ENCODE data around the gene GABRG3. TPM values are rescaled to one million over a fixed set of nuclear protein-coding genes. Genes with fewer than 3 reads are reported as not detected.

Gene GABRG3
- total RNA-seq, 4 donors from 2014 or later, result not detected

- 42% methylated on average over 1 of the region's 1 CpG for WGBS
- TF ChIP-seq POLR2AphosphoS5 (IDR thresholded peaks at IDR 0.05) (no peak), POLR2A (IDR thresholded peaks at IDR 0.05; ENCODE audit: low read depth) (no peak), EP300 (IDR thresholded peaks at IDR 0.05) (no peak)
- TF ChIP-seq, protein P1, sequence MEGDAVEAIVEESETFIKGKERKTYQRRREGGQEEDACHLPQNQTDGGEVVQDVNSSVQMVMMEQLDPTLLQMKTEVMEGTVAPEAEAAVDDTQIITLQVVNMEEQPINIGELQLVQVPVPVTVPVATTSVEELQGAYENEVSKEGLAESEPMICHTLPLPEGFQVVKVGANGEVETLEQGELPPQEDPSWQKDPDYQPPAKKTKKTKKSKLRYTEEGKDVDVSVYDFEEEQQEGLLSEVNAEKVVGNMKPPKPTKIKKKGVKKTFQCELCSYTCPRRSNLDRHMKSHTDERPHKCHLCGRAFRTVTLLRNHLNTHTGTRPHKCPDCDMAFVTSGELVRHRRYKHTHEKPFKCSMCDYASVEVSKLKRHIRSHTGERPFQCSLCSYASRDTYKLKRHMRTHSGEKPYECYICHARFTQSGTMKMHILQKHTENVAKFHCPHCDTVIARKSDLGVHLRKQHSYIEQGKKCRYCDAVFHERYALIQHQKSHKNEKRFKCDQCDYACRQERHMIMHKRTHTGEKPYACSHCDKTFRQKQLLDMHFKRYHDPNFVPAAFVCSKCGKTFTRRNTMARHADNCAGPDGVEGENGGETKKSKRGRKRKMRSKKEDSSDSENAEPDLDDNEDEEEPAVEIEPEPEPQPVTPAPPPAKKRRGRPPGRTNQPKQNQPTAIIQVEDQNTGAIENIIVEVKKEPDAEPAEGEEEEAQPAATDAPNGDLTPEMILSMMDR (IDR thresholded peaks at IDR 0.05), result no peak
- no peaks in the 10 kb centered on the region for H3K4me1 ChIP-seq
- intact Hi-C loops (cut with DNase I), result no loop called here
- no peaks in the 10 kb centered on the region for H3K36me3 ChIP-seq
- H3K9me3 ChIP-seq, result peaks cover 0 to 5% (median 0%) of the 10 kb centered on the region in 4 donors
- H3K4me3 ChIP-seq, result no peak overlapping the region
- DNase-seq (ENCODE audit: extremely low spot score), result no peak
- H3K27me3 ChIP-seq, result no peaks in the 10 kb centered on the region
- H3K27ac ChIP-seq (replicated peaks in 1 of 4), result no peak overlapping the region
Observed at GRCh38 chr15:27426805-27427204, 455.8 kb downstream of the GABRG3 start.

DNA sequence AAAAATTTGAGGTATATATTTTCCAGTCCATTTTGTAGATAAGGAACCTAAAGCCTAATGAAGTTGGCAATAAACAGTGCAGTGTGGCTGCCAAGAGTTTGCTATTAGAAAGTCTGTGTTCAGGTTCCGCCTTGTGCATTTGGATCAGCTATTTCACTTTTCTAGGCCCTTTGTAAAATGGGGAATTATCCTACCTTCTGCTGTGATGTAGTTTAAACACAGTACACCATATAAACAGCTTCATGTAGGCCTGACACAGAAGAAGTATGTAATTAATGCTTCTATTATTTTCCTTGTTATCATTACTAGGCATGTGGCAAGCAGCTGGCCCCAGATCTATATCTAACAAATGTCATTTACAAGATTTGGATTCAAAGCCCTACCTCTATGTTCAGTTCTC, 456.3 kb downstream of the GABRG3 start:
- Histone ChIP-seq H3K4me3 (no peak overlapping the region), H3K36me3 (no peaks in the 10 kb centered on the region), H3K9me3 (peaks cover 0 to 5% (median 0%) of the 10 kb centered on the region in 4 donors), H3K27ac (replicated peaks in 1 of 4) (no peak overlapping the region), H3K4me1 (no peaks in the 10 kb centered on the region), H3K27me3 (no peaks in the 10 kb centered on the region)
- intact Hi-C loops (cut with DNase I), result no loop called here
- TF ChIP-seq, protein P1 (IDR thresholded peaks at IDR 0.05), result no peak
- TF ChIP-seq POLR2AphosphoS5 (IDR thresholded peaks at IDR 0.05), result no peak
- TF ChIP-seq EP300 (IDR thresholded peaks at IDR 0.05), result no peak
- TF ChIP-seq POLR2A (IDR thresholded peaks at IDR 0.05; ENCODE audit: low read depth), result no peak
- DNase-seq (ENCODE audit: extremely low spot score), result no peak
- 75% methylated on average over 1 of the region's 1 CpG for WGBS

DNA sequence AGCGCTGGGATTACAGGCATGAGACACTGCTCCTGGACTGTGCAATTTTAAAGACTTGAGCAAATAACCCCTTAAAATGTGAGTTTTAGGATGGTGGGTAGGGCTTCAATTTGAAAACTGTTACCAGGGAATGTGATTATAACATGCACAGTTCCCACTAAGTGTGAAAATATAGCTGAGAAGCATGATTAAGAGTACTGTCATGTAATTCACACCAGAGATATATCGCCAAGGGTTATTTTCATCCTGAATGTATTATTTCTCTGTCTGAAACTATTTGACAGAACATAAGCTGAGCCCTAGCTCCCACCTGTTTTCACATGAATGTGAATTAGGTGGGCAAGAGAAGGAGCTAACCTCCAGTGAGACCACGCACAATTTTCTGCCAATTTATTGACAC, 457.2 kb downstream of the GABRG3 start:
- intact Hi-C loops (cut with DNase I), result no loop called here
- H3K4me1 ChIP-seq, result no peaks in the 10 kb centered on the region
- WGBS, result 62% methylated on average over 3 of the region's 3 CpGs

GRCh38 chr15:27429577-27429976, 458.6 kb downstream of the GABRG3 start:
- peaks cover 0 to 6% (median 2%) of the 10 kb centered on the region in 4 donors for H3K9me3 ChIP-seq
- DNase-seq (ENCODE audit: extremely low spot score), result no peak
- no peaks in the 10 kb centered on the region for H3K27me3 ChIP-seq
- no peak overlapping the region for H3K27ac ChIP-seq (replicated peaks in 1 of 4)
- no peaks in the 10 kb centered on the region for H3K36me3 ChIP-seq
- 92% methylated on average over 4 of the region's 4 CpGs for WGBS
- intact Hi-C loops (cut with DNase I), result no loop called here
- no peaks in the 10 kb centered on the region for H3K4me1 ChIP-seq
- TF ChIP-seq POLR2AphosphoS5 (IDR thresholded peaks at IDR 0.05), result no peak
- no peak for TF ChIP-seq EP300 (IDR thresholded peaks at IDR 0.05)
- no peak for TF ChIP-seq POLR2A (IDR thresholded peaks at IDR 0.05; ENCODE audit: low read depth)
- TF ChIP-seq, protein P1 (IDR thresholded peaks at IDR 0.05), result no peak
- no peak overlapping the region for H3K4me3 ChIP-seq

More for the DNA sequence above, 457.2 kb downstream of the GABRG3 start:
- no peak overlapping the region for H3K27ac ChIP-seq (replicated peaks in 1 of 4)
- no peaks in the 10 kb centered on the region for H3K36me3 ChIP-seq
- H3K4me3 ChIP-seq, result no peak overlapping the region
- no peak for DNase-seq (ENCODE audit: extremely low spot score)
- H3K9me3 ChIP-seq, result peaks cover 0 to 5% (median 1%) of the 10 kb centered on the region in 4 donors
- TF ChIP-seq EP300 (IDR thresholded peaks at IDR 0.05), result no peak
- TF ChIP-seq, protein P1 (IDR thresholded peaks at IDR 0.05), result no peak
- TF ChIP-seq POLR2A (IDR thresholded peaks at IDR 0.05; ENCODE audit: low read depth), result no peak
- TF ChIP-seq POLR2AphosphoS5 (IDR thresholded peaks at IDR 0.05), result no peak
- H3K27me3 ChIP-seq, result no peaks in the 10 kb centered on the region

DNA sequence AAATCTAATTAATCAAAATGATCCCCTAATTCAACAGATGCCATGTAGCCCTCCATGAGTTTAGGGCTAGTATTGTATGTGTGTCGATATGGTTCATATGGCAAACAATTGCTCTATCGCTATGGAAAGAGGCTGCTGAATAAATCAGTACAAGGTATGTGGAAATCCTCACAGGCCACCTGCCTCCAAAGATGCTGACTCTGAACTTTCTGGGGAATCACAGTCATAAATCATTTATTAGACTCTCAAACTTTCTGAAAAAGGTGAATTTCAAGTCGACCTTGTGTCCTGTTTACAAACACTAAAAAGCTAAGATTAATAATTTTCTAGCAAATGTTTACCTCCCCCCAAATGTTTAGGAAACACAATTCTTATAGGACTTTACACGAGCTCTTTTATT, 462.6 kb downstream of the GABRG3 start:
- intact Hi-C loops (cut with DNase I), result no loop called here
- Histone ChIP-seq H3K4me1 (no peaks in the 10 kb centered on the region), H3K27me3 (no peaks in the 10 kb centered on the region), H3K36me3 (no peaks in the 10 kb centered on the region), H3K4me3 (no peak overlapping the region), H3K27ac (replicated peaks in 1 of 4) (no peak overlapping the region), H3K9me3 (peaks cover 0 to 6% (median 2%) of the 10 kb centered on the region in 4 donors)
- no peak for DNase-seq (ENCODE audit: extremely low spot score)
- TF ChIP-seq EP300 (IDR thresholded peaks at IDR 0.05) (no peak), POLR2A (IDR thresholded peaks at IDR 0.05; ENCODE audit: low read depth) (no peak), POLR2AphosphoS5 (IDR thresholded peaks at IDR 0.05) (no peak)
- TF ChIP-seq, protein P1 (IDR thresholded peaks at IDR 0.05), result no peak
- WGBS, result 60% methylated on average over 4 of the region's 4 CpGs
